ENCODE data around the gene HSFX4. TPM values are rescaled to one million over a fixed set of nuclear protein-coding genes. Genes with fewer than 3 reads are reported as not detected.

HSFX4 gene
- total RNA-seq, 2 donors from 2014 or later = not detected

- intact Hi-C loops (cut with DNase I, micrococcal nuclease) = no loop called here
- no peak for ATAC-seq
Observed at GRCh38 chrX:149979126-149979644, 49.8 kb downstream of the HSFX4 start.

More at GRCh38 chrX:149979126-149979644, 49.8 kb downstream of the HSFX4 start:
- no peak for DNase-seq

Other genes starting within 250 kb of the HSFX4 start
- gene MAGEA11, start 217.5 kb upstream of the HSFX4 start, total RNA-seq = not detected
- gene HSFX1, start 155.5 kb upstream of the HSFX4 start, total RNA-seq = 1 to 10 TPM; 1.0 to 1.5 TPM
- gene MAGEA9, start 147.6 kb upstream of the HSFX4 start, total RNA-seq = not detected
- gene MAGEA8, start 48.4 kb upstream of the HSFX4 start, total RNA-seq = not detected
- 10 to 100 TPM; 30.0 to 31.7 TPM for gene EOLA2, start 8.9 kb downstream of the HSFX4 start, total RNA-seq

All from left colon (tissue), 2 donors.